HuH-7.5 (cell line): ENCODE data around the gene HSD17B12.

Source experiments
- DNase-seq: peaks from one replicate; pipeline ENCODE4 v3.0.0; 2011; ENCODE audit warnings: low spot score

The HSD17B12 gene

GRCh38 chr11:43688394-43688793, 7.9 kb downstream of the HSD17B12 start:
- no peak for DNase-seq

GRCh38 chr11:43689167-43689566, 8.6 kb downstream of the HSD17B12 start:
- DNase-seq = no peak

- DNase-seq = no peak
Measured at GRCh38 chr11:43690929-43691725, 10.6 kb downstream of the HSD17B12 start.

GRCh38 chr11:43691806-43692205, 11.3 kb downstream of the HSD17B12 start:
- no peak for DNase-seq

- DNase-seq = no peak
Measured at GRCh38 chr11:43693069-43693468, 12.5 kb downstream of the HSD17B12 start.

- no peak for DNase-seq
Measured at GRCh38 chr11:43693731-43694130, 13.2 kb downstream of the HSD17B12 start.

GRCh38 chr11:43694477-43694876, 13.9 kb downstream of the HSD17B12 start:
- DNase-seq = no peak

- no peak for DNase-seq
Measured at GRCh38 chr11:43697679-43698078, 17.1 kb downstream of the HSD17B12 start.

GRCh38 chr11:43699870-43700269, 19.3 kb downstream of the HSD17B12 start:
- DNase-seq = no peak

GRCh38 chr11:43706631-43707030, 26.1 kb downstream of the HSD17B12 start:
- no peak for DNase-seq

GRCh38 chr11:43708776-43709175, 28.2 kb downstream of the HSD17B12 start:
- no peak for DNase-seq

- no peak for DNase-seq
Measured at GRCh38 chr11:43709689-43710088, 29.2 kb downstream of the HSD17B12 start.

- no peak for DNase-seq
Measured at GRCh38 chr11:43712676-43713075, 32.1 kb downstream of the HSD17B12 start.

GRCh38 chr11:43718373-43718772, 37.8 kb downstream of the HSD17B12 start:
- no peak for DNase-seq

GRCh38 chr11:43723617-43724016, 43.1 kb downstream of the HSD17B12 start:
- no peak for DNase-seq

- no peak for DNase-seq
Measured at GRCh38 chr11:43732225-43732624, 51.7 kb downstream of the HSD17B12 start.

GRCh38 chr11:43734256-43734655, 53.7 kb downstream of the HSD17B12 start:
- DNase-seq = no peak

GRCh38 chr11:43735115-43735514, 54.6 kb downstream of the HSD17B12 start:
- no peak for DNase-seq

GRCh38 chr11:43735961-43736360, 55.4 kb downstream of the HSD17B12 start:
- DNase-seq = no peak

GRCh38 chr11:43736502-43737200, 56.1 kb downstream of the HSD17B12 start:
- DNase-seq = no peak

GRCh38 chr11:43737201-43737590, 56.7 kb downstream of the HSD17B12 start:
- no peak for DNase-seq

- DNase-seq = peak; percentile 22
Measured at GRCh38 chr11:43738600-43739409, 58.3 kb downstream of the HSD17B12 start.

- no peak for DNase-seq
Measured at GRCh38 chr11:43746670-43747069, 66.1 kb downstream of the HSD17B12 start.
